ENCODE results near the gene IQGAP1.
"Not testable (repeated sequence)": the region's sequence is repeated elsewhere in the genome, so short reads cannot be mapped to it uniquely, and the experiment has no call there.

GRCh38 chr15:90510781-90511180, 122.7 kb downstream of the IQGAP1 start:
- TF ChIP-seq CTCF, POLR2A (IDR thresholded peaks at IDR 0.05): not testable (repeated sequence)
